ENCODE data around the gene SSBP4.

DNA sequence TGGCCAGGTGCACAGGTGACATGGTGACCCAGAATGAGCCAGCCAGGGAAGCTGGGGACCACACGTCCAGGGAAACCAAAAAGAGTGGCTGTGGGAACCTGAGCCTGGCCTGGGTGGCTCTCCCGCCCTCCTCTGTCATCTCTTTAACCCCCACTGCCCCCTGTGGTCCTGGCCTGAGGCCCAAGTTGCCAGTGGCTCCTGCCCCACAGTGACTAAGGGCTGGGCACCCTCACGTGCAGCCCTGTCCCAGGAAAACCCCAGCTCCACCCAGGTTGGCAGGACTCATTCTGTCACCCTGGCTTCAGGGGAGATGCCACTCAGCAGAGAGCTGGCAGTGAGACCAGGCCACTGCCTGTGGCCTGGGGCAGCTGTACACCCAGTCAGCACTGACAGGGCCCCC, 49.3 kb downstream of the SSBP4 start:
- no peak for TF ChIP-seq CTCF (conservative IDR thresholded peaks at IDR 0.05 in 1 of 2, IDR thresholded peaks at IDR 0.05 in 1 of 2; ENCODE audit: low read depth in 1 of 2, low read length in 2 of 2)
- no peak for TF ChIP-seq EZH2 (IDR thresholded peaks at IDR 0.05; ENCODE audit: low read length, missing control alignments)
